Hematopoietic multipotent progenitor cell (in vitro differentiated cells): ENCODE results near the gene HOXB5. TPM values are rescaled to one million over a fixed set of nuclear protein-coding genes. Genes with fewer than 3 reads are reported as not detected.

Experiments used
- DNase-seq, 3 donors: peaks; one replicate each; pipeline ENCODE4 v3.0.0-alpha.2; 2011 to 2015; ENCODE audit warnings: low read depth in 2 of 3, low spot score in 2 of 3
- total RNA-seq: library from RNA; depleted of rRNA; stranded (reverse); fragments of >200 nt; gene quantifications from one replicate; pipeline ENCODE4 v1.2.3, GENCODE V29; 2012

The HOXB5 gene
- total RNA-seq, 1 donor, result 0.54 TPM

- DNase-seq, result no peak
Measured at GRCh38 chr17:48630009-48630924, 36.7 kb upstream of the HOXB5 start.

GRCh38 chr17:48629411-48629759 lies 35.8 kb upstream of the HOXB5 start:
- no peak for DNase-seq

GRCh38 chr17:48628649-48629410 lies 35.3 kb upstream of the HOXB5 start:
- no peak for DNase-seq

DNA sequence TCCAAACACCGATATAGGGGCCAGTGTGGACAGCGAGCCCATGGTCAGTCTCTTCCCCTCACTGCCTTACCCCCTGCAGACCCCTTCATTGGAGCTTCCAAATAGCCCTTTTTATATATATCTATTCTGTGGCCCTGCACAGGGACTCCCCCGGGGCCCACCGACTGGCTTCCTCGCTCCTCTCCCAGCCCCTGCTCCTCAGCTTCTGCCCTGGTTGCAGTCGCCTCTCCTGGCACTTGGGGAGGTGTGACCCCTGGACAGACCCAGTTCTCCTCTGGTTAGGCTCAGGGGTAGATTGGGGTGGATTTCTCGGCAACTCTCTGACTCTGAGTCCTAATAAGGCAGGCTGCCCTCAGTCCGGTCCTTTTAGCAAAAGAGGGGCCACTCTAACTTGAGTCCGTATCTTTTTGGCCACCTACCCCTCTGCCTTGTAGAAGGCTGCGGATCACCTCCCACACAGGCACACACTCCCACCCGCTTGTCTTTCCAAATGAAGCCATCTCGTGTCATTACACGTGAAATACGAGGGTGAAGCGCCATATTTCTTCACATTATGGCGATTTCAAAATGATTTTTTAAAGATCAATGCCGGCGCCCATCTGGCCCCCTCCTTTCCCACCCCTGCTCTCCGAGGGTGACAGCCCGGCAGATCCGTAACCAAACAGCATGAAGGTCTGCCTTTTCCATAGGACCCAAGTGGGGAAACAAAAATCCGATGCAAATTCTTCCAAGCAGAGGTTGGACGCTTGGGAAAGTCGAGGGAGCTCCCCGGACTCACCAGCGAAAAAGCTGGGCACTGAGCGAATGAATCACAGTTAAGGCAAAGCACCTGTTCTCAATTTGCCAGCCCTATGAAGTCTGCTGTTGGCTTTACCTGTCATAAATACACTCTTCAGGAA lies 34.3 kb upstream of the HOXB5 start:
- no peak for DNase-seq

DNA sequence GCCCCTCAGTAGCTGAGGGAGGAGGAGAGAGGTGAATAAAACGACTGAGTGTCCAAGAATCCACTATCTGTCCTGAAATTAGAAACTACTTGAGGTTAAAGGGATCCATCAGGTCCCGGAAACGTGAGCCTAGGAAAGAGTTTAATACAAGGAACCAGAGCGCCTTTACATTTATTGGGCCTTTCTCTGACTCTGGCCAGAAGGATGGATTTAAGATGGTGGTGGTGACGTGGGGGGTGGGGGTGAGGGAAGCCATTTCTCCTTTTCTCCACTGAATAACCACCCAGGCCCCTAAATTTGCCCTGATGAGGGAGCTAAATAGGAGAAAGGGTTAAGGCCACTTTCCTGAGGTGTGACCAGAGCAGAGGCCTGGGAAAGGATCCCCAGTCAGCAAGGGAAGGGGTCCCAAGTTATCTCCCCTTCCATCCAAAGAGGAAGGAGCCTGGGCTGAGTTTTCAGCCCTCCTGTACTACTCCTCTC lies 33.6 kb upstream of the HOXB5 start:
- DNase-seq, result no peak

DNA sequence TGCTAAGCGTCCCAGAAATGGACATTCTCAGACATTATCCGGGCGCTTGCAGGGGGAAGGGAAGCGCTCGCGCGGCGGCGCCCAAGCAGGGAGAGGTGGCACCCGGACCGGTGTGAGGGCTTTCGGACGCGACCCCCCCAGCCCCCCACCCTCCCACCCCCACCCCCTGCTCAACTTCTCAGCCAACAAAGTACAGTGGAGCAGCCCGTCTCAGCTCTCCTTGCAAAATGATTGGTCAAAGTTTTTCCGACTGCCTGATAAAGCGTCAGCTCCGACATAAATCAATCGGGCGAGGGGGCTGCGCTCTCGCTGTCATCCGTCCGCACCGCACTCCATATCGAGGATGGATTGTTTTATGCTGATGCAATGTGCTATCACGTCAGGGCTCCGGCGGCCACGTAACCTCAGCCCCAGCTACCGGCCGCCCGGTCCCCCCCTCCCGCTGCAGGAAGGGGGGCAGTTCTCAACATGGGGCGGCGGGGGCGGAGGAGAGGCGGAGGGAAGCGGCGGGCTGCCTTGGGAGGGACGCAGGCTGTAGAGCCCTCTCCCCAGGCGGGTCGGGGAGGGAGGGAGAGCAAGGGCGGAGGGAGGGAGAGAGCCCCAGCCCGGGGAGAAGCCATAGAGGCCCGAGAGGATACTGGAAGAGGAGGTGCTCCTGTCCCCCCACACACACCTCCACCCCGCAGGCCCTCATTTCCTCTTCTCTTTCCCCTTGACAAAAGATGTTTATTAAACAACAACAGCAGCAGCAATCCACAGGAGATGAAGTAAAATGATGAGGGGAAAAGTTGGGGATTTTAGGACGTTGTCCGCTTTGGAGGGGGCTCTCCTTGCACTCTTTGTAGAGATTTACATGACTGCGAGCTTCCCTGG lies 32.9 kb upstream of the HOXB5 start, which contains the start of gene HOXB9:
Gene HOXB9, minus strand, starts transcription at position 114 of the 873 bp plus-strand sequence. Its CDS starts 89 bp downstream, at position 25.
- peak in 2 of 3 donors; percentile 51 to 82 for DNase-seq

DNA sequence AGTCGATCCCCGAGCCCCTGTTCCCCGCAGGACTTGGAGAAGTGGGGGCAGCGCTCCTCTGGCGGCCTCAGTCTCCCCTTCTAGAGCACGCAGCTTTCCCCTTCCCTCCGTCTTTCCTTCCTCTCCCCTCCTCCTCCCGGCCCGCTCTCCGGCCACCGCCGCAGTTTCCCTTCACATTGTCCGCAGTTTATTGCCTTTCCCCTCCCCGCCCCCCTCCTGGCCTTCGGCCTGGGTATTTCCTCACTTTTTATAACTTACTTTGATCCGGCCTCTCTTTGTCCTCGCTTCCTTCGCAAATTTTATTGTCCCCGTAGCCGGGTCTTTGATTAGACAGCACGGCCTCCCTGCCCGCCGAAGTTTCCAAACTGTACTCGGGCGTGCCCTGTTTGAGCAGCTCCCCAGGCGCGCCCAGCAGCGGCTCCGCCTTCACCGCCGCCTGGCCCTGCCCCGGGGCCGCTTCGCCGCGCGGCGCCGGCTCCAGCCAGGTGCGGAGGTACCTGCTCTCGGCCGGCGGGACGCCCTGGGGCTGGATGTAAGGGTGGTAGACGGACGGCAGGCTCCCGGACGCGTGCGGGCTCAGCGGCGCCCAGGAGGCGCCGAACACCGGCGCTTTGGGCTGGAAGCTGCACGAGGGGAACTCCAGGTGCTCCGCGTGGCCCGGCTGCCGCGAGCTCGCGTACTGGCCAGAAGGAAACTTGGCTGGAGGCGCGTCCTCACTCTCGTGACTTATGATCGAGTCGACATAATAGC lies 32.1 kb upstream of the HOXB5 start:
- peak in 1 of 3 donors; percentile 36 for DNase-seq

DNA sequence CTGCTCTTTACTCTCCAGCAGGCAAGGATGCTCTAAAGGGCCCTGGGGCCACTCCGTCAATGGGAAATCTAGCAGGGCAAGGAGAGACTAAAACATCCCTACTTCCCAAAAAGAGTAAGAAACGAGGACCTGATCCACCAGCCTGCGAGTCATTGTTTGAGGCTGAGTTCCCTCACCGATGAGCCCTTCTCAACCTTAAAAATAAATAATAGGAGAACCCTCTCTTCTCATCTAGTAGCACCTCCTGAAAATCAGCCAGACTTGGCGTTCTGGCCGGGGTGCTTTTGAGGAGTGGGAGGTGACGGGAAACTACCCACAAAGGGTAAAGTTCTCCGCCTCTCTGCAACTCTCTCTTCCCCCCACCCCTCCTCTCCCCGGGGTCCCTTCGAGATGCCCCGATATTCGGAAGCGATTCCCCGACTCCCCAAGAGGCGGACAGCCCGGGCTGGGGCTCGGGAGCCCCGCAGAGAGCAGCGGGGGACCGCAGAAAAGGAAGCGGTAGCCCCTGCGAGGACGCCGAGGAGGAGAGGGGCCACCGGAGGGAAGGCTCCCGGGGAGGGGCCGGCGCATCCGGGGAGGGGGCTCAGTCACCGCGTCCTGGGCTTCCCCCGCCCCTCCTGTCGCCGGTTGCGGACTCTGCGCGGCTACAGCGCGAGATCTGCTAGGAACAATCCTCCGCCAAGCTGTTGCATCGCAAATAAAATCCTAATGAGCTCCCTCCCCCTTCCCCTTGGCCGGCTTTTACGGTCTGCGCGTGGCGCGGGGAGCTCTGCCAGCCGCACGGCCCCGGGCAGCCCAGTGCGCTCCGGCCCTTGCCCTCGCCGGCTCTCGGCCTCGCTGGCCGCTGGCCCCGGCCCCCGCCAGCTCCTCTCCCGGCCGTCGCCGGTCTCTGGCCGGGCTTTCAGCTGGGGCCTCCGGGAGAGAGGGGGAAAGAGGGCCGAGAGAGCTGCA lies 31.2 kb upstream of the HOXB5 start:
- DNase-seq, result peak in 1 of 3 donors; percentile 45

DNA sequence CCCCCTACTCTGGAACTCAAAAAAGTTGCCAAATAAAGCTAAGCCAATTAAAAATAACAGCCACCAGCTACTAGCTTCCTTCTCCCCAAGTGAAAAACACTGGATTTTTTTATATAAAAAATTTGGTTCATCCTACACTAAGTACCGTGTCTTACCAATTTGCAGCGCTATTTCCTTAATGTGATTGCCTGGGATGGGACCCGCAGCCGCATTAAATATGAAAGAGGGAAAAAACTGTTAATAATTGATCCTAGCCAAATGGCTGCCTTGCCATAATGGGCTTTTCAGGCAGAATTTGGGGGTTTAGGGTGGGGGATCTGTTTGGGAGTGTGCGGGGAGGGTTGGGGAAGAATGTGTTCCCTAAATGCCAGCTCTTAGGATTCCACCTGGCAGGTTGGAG lies 30.5 kb upstream of the HOXB5 start:
- no peak for DNase-seq

- no peak for DNase-seq
Measured at GRCh38 chr17:48623583-48623982, 30.0 kb upstream of the HOXB5 start.

DNA sequence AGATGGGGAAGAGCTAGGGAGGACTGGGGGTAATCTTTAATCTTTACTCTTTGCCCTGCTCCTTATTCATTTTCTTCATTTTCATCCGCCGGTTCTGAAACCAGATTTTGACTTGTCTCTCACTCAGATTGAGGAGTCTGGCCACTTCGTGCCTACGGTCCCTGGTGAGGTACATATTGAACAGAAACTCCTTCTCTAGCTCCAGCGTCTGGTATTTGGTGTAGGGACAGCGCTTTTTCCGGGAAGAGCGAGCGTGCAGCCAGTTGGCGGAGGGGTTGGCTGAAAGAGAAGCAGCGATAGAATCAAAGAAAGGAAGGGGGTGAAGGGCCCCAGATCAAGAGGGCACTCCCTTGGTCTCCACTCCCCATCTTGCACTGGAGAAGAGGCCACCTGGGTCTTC lies 29.3 kb upstream of the HOXB5 start:
- no peak for DNase-seq

- DNase-seq, result no peak
Measured at GRCh38 chr17:48621410-48622392, 28.1 kb upstream of the HOXB5 start.

GRCh38 chr17:48620461-48621139 lies 27.0 kb upstream of the HOXB5 start:
- DNase-seq, result no peak

DNA sequence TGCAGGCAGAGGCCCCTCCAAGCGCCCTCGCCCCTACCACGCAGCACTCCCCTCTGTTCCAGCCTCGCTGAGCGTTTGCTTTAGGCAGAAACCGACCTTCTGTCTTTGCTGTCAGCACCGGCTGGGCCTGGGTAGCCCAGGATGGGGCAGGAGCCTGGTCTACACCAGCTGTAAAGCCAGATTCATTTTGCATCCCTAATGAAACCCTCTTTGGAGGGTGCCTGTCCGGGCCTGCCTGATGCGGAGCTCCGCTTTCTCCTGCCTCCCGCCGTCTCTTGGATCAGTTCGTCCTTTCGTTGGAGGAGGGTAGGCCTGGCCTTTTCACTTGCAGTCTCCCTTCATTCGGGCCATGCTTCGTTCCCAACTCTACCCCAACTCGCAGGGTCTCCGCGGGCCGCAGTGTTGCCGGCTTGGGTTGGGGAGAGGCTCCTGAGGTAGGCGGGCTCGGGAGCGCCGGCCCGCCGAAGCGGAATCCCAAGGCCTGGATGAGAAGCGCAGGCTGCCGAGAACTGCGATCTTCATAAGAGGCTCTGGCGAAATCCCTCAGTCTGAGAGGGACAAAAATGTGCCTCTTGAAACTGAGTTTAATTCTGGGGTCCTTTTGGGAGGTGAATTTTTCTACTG lies 26.4 kb upstream of the HOXB5 start:
- DNase-seq, result no peak

- DNase-seq, result peak; percentile 75 to 80 (median 80)
Measured at GRCh38 chr17:48618256-48618896, 24.8 kb upstream of the HOXB5 start.
